ENCODE measurements around the gene DEFB119.
"Not testable (repeated sequence)": the region's sequence is repeated elsewhere in the genome, so short reads cannot be mapped to it uniquely, and the experiment has no call there.

DEFB119 gene, protein sequence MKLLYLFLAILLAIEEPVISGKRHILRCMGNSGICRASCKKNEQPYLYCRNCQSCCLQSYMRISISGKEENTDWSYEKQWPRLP

DNA sequence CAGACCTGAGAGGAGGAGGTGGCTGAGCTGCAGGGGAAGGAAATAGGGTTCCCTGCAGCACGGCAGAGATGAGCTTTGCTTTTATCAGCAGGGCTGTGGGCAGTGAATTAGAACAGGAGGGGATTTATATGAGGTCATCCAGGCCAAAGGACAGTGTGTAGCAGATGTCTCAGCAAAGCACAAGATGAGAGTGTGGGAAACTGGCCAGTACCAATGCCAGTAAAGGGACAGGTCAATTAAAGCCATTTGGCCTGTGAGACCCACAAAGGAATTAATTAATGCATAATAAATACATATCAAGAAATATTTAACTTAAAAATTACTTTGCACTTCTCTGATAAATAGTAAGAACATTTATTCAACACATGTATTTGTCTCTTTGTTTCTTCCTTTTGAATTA, at the start of gene DEFB119:
DEFB119 (minus strand) TSS at position 101 of the 400 bp plus-strand sequence. CDS start 107 bp downstream, outside the sequence.
- Mint-ChIP-seq H3K4me3 (no peak within 1 kb of the TSS), H3K9me3 (peaks cover 48% of the 10 kb centered on the region), H3K4me1 (no peaks in the 10 kb centered on the region), H3K27ac (no peak within 1 kb of the TSS), H3K27me3 (ENCODE audit: low read depth) (no peaks in the 10 kb centered on the region), H3K36me3 (ENCODE audit: low read depth) (peaks cover 4% of the 10 kb centered on the region)
- TF ChIP-seq, protein P1, sequence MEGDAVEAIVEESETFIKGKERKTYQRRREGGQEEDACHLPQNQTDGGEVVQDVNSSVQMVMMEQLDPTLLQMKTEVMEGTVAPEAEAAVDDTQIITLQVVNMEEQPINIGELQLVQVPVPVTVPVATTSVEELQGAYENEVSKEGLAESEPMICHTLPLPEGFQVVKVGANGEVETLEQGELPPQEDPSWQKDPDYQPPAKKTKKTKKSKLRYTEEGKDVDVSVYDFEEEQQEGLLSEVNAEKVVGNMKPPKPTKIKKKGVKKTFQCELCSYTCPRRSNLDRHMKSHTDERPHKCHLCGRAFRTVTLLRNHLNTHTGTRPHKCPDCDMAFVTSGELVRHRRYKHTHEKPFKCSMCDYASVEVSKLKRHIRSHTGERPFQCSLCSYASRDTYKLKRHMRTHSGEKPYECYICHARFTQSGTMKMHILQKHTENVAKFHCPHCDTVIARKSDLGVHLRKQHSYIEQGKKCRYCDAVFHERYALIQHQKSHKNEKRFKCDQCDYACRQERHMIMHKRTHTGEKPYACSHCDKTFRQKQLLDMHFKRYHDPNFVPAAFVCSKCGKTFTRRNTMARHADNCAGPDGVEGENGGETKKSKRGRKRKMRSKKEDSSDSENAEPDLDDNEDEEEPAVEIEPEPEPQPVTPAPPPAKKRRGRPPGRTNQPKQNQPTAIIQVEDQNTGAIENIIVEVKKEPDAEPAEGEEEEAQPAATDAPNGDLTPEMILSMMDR (IDR thresholded peaks at IDR 0.05; ENCODE audit: unreplicated experiment in 3 of 3), result no peak

DNA sequence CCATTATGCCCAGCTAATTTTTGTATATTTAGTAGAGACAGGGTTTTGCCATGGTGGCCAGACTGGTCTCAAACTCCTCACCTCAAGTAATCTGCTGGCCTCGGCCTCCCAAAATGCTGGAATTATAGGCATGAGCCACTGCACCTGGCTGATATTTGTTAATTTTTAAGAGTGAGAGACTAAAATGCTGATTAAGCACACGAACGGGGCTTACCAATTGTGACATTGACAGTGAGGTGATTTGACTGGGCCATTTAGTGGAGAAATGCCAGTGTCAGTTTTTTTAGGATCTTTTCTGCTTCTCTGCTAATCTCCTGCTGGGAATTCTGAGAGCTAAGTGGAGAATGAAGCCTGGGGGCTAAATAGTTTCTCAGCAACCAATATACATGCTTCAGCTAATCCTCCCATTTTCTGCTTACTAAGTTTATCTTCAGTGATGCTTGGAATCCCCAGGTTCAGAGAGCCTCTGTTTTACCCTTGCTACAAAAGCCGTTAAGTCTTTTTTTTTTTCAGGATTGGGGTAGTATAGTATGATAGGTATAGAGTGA, 40.3 kb upstream of the DEFB119 start:
- H3K9me3 Mint-ChIP-seq, result peaks cover 23% of the 10 kb centered on the region
- H3K27me3 Mint-ChIP-seq (ENCODE audit: low read depth), result peaks cover 4% of the 10 kb centered on the region
- no peaks in the 10 kb centered on the region for H3K4me1 Mint-ChIP-seq
- no peak overlapping the region for H3K27ac Mint-ChIP-seq
- no peaks in the 10 kb centered on the region for H3K36me3 Mint-ChIP-seq (ENCODE audit: low read depth)
- H3K4me3 Mint-ChIP-seq, result no peak overlapping the region
- TF ChIP-seq, protein P1 (IDR thresholded peaks at IDR 0.05; ENCODE audit: unreplicated experiment in 3 of 3), result no peak

DNA sequence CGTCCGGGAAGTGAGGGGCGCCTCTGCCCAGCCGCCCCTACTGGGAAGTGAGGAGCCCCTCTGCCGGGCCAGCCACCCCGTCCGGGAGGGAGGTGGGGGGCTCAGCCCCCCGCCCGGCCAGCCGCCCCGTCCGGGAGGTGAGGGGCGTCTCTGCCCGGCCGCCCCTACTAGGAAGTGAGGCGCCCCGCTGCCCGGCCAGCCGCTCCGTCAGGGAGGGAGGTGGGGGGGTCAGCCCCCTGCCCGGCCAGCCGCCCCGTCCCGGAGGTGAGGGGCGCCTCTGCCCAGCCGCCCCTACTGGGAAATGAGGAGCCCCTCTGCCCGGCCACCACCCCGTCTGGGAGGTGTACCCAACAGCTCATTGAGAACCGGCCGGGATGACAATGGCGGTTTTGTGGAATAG, 37.2 kb upstream of the DEFB119 start:
- not testable (repeated sequence) for H3K36me3 Mint-ChIP-seq (ENCODE audit: low read depth); H3K4me3 Mint-ChIP-seq; H3K4me1 Mint-ChIP-seq; H3K27ac Mint-ChIP-seq; H3K27me3 Mint-ChIP-seq (ENCODE audit: low read depth)
- peaks cover 23% of the 10 kb centered on the region for H3K9me3 Mint-ChIP-seq

DNA sequence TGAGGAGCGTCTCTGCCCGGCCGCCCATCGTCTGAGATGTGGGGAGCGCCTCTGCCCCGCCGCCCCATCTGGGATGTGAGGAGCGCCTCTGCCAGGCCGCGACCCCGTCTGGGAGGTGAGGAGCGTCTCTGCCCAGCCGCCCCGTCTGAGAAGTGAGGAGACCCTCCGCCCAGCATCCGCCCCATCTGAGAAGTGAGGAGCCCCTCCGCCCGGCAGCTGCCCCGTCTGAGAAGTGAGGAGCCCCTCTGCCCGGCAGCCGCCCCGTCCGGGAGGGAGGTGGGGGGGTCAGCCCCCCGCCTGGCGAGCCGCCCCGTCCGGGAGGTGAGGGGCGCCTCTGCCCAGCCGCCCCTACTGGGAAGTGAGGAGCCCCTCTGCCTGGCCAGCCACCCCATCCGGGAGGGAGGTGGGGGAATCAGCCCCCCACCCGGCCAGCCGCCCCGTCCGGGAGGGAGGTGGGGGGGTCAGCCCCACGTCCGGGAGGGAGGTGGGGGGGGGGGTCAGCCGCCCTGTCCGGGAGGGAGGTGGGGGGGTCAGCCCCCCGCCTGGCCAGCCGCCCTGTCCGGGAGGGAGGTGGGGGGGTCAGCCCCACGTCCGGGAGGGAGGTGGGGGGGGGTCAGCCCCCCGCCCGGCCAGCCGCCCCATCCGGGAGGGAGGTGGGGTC, 36.6 kb upstream of the DEFB119 start:
- not testable (repeated sequence) for H3K4me3 Mint-ChIP-seq; H3K27me3 Mint-ChIP-seq (ENCODE audit: low read depth); H3K4me1 Mint-ChIP-seq; H3K36me3 Mint-ChIP-seq (ENCODE audit: low read depth); H3K27ac Mint-ChIP-seq
- peaks cover 21% of the 10 kb centered on the region for H3K9me3 Mint-ChIP-seq

DNA sequence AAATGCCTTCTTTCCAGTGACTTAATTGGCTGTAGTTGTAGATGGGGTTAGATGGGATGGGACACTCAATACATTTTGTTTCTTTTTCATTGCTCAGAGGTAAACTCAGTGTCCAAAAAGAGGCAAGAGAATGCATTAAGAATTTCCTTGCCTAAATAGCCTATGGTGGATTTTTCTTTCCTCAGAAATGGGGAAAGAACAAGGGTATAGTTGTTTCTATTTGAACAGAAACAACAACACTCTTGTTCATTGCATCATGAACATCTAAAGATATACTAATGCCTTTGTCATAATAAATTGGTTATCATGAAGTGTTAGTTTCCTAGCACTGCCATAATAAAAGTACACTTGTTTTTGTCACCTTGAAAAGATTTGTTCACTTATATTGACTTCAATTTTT, 35.4 kb upstream of the DEFB119 start:
- peaks cover 21% of the 10 kb centered on the region for H3K9me3 Mint-ChIP-seq
- TF ChIP-seq, protein P1 (IDR thresholded peaks at IDR 0.05; ENCODE audit: unreplicated experiment in 3 of 3), result no peak
- no peak overlapping the region for H3K4me3 Mint-ChIP-seq
- no peak overlapping the region for H3K27ac Mint-ChIP-seq
- H3K4me1 Mint-ChIP-seq, result no peaks in the 10 kb centered on the region
- H3K36me3 Mint-ChIP-seq (ENCODE audit: low read depth), result no peaks in the 10 kb centered on the region
- no peaks in the 10 kb centered on the region for H3K27me3 Mint-ChIP-seq (ENCODE audit: low read depth)

DNA sequence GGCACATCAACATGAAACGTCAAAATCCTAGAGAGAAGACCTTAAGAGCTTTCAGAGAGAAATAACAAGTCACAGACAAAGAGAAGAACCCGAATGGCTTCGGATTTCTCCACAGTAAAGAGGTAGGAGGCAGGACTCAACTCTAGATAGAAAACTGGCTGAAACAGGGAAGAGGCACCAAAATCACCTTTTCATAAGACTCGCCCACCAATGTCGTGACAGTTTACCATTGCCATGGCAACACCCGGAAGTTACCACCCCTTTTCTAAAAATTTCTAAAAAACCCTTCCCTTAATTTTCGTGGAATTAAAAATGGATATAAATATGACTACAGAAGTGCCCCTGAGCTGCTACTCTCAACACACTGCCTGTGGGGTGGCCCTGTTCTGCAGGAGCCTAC, 27.9 kb upstream of the DEFB119 start:
- H3K36me3 Mint-ChIP-seq (ENCODE audit: low read depth), result no peaks in the 10 kb centered on the region
- no peak overlapping the region for H3K27ac Mint-ChIP-seq
- H3K27me3 Mint-ChIP-seq (ENCODE audit: low read depth), result no peaks in the 10 kb centered on the region
- no peaks in the 10 kb centered on the region for H3K4me1 Mint-ChIP-seq
- peaks cover 36% of the 10 kb centered on the region for H3K9me3 Mint-ChIP-seq
- H3K4me3 Mint-ChIP-seq, result no peak overlapping the region
- TF ChIP-seq, protein P1 (IDR thresholded peaks at IDR 0.05; ENCODE audit: unreplicated experiment in 3 of 3), result no peak

DNA sequence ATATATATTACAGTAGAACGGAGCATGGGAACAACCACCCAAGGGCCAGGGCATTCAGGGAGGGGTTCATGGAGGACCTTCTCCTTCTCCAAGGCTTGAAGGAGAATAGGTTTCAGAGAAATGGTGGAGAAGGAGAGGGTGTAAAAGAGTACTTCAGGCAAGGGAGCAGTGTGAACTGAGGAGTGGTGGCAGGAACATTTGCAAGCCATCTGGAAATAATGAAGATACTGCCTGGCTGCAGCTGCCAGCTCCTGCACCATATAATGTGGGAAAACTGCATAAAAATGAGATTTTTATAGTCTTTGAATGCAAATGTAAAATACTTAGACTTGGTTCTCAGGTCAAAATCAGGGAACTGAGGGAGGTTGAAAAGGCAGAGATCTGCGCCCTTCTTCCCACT, 25.3 kb upstream of the DEFB119 start:
- H3K4me3 Mint-ChIP-seq, result no peak overlapping the region
- no peaks in the 10 kb centered on the region for H3K27me3 Mint-ChIP-seq (ENCODE audit: low read depth)
- no peak overlapping the region for H3K27ac Mint-ChIP-seq
- no peaks in the 10 kb centered on the region for H3K36me3 Mint-ChIP-seq (ENCODE audit: low read depth)
- TF ChIP-seq, protein P1 (IDR thresholded peaks at IDR 0.05; ENCODE audit: unreplicated experiment in 3 of 3), result no peak
- peaks cover 37% of the 10 kb centered on the region for H3K9me3 Mint-ChIP-seq
- no peaks in the 10 kb centered on the region for H3K4me1 Mint-ChIP-seq

All from nephron (organoid).